Activated CD8-positive, alpha-beta memory T cell treated with anti-CD3 and anti-CD28 coated beads for 24 hours (primary cell): ENCODE measurements around the gene UBE2B.
"Not testable (repeated sequence)": the region's sequence is repeated elsewhere in the genome, so short reads cannot be mapped to it uniquely, and the experiment has no call there.

Source experiments
- DNase-seq: peaks from one replicate; pipeline ENCODE4 v3.0.0-alpha.2; 2020

UBE2B gene

GRCh38 chr5:134403951-134404350, 32.6 kb downstream of the UBE2B start:
- DNase-seq, result no peak

GRCh38 chr5:134406390-134406789, 35.0 kb downstream of the UBE2B start:
- no peak for DNase-seq

- DNase-seq, result no peak
These were observed 38.0 kb downstream of the UBE2B start for GRCh38 chr5:134409321-134409720.

- DNase-seq, result no peak
These were observed 39.5 kb downstream of the UBE2B start for GRCh38 chr5:134410822-134411221.

GRCh38 chr5:134411228-134411545, 39.8 kb downstream of the UBE2B start:
- no peak for DNase-seq

- peak; percentile 93 for DNase-seq
These were observed 40.3 kb downstream of the UBE2B start, which contains the start of gene CDKN2AIPNL for GRCh38 chr5:134411546-134412266. Gene CDKN2AIPNL (minus strand): TSS chr5:134411881. CDS start chr5:134411854, 27 bp downstream.

GRCh38 chr5:134413046-134413445, 41.7 kb downstream of the UBE2B start:
- no peak for DNase-seq

- no peak for DNase-seq
These were observed 46.3 kb downstream of the UBE2B start for GRCh38 chr5:134417707-134418106.

GRCh38 chr5:134418958-134419357, 47.6 kb downstream of the UBE2B start:
- DNase-seq, result no peak

- no peak for DNase-seq
These were observed 49.0 kb downstream of the UBE2B start for GRCh38 chr5:134420343-134420742.

GRCh38 chr5:134421038-134421437, 49.7 kb downstream of the UBE2B start:
- not testable (repeated sequence) for DNase-seq

GRCh38 chr5:134422791-134423365, 51.5 kb downstream of the UBE2B start:
- no peak for DNase-seq

- no peak for DNase-seq
These were observed 52.0 kb downstream of the UBE2B start for GRCh38 chr5:134423376-134423775.

GRCh38 chr5:134426361-134426760, 55.0 kb downstream of the UBE2B start:
- no peak for DNase-seq

- DNase-seq, result no peak
These were observed 56.2 kb downstream of the UBE2B start for GRCh38 chr5:134427540-134428041.

GRCh38 chr5:134430001-134430569, 58.7 kb downstream of the UBE2B start:
- DNase-seq, result no peak

GRCh38 chr5:134432174-134432573, 60.8 kb downstream of the UBE2B start:
- no peak for DNase-seq

GRCh38 chr5:134432677-134433359, 61.4 kb downstream of the UBE2B start:
- no peak for DNase-seq

- DNase-seq, result no peak
These were observed 64.2 kb downstream of the UBE2B start for GRCh38 chr5:134435560-134435959.

- DNase-seq, result peak; percentile 75
These were observed 65.4 kb downstream of the UBE2B start for GRCh38 chr5:134436523-134437339.

GRCh38 chr5:134437340-134437846, 66.0 kb downstream of the UBE2B start:
- DNase-seq, result no peak

- no peak for DNase-seq
These were observed 66.6 kb downstream of the UBE2B start for GRCh38 chr5:134437847-134438581.
